Astrocyte (in vitro differentiated cells and primary cell): ENCODE data around the gene TRPV2. TPM values are rescaled to one million over a fixed set of nuclear protein-coding genes. Genes with fewer than 3 reads are reported as not detected.

Experiments
- DNase-seq: peaks from one replicate; pipeline ENCODE4 v3.0.0-alpha.2; 2010; ENCODE audit warnings: low read depth
- FAIRE-seq: peaks from 2 replicates; lab custom pipeline; 2011; peaks lifted over from hg19 to GRCh38; lab: Jason Lieb, UNC
- H2AFZ ChIP-seq: 2 replicates; pipeline ENCODE4 v1.6.0; 2012; ENCODE audit warnings: low read depth, low read length, inconsistent platforms
- H3K27ac ChIP-seq: 2 replicates; pipeline ENCODE4 v1.5.1; 2011; ENCODE audit warnings: low read depth, low read length, inconsistent platforms
- H3K27me3 ChIP-seq: 2 replicates; pipeline ENCODE4 v1.6.0; 2011; ENCODE audit warnings: low read length, inconsistent platforms; ENCODE audit not compliant: insufficient read depth
- H3K36me3 ChIP-seq: 2 replicates; pipeline ENCODE4 v1.5.1; 2011; ENCODE audit warnings: low read length, inconsistent platforms; ENCODE audit not compliant: insufficient read depth
- H3K4me1 ChIP-seq: 2 replicates; pipeline ENCODE4 v1.5.1; 2011; ENCODE audit warnings: low read length, inconsistent platforms; ENCODE audit not compliant: insufficient read depth
- H3K4me2 ChIP-seq: 2 replicates; pipeline ENCODE4 v1.6.0; 2012; ENCODE audit warnings: low read length, inconsistent platforms
- H3K4me3 ChIP-seq: 2 replicates; pipeline ENCODE4 v1.5.1; 2011; ENCODE audit warnings: low read depth, mild to moderate bottlenecking, low read length, inconsistent platforms; ENCODE audit not compliant: insufficient read depth
- H3K79me2 ChIP-seq: 2 replicates; pipeline ENCODE4 v1.6.0; 2012; ENCODE audit warnings: mild to moderate bottlenecking, low read length, inconsistent platforms; ENCODE audit not compliant: insufficient read depth
- H3K9ac ChIP-seq: 2 replicates; pipeline ENCODE4 v1.6.0; 2012; ENCODE audit warnings: mild to moderate bottlenecking, low read length, inconsistent platforms
- H3K9me3 ChIP-seq: 2 replicates; pipeline ENCODE4 v1.5.1; 2012; ENCODE audit warnings: low read depth, mild to moderate bottlenecking, low read length, inconsistent platforms; ENCODE audit not compliant: insufficient read depth
- H4K20me1 ChIP-seq: 2 replicates; pipeline ENCODE4 v1.6.0; 2012; ENCODE audit warnings: low read length, inconsistent platforms; ENCODE audit not compliant: insufficient read depth
- H3K27ac Mint-ChIP-seq: one replicate; pipeline ENCODE4 v1.8.0; 2021; ENCODE audit warnings: mild to moderate bottlenecking, mixed read lengths; ENCODE audit not compliant: unreplicated experiment
- H3K27me3 Mint-ChIP-seq: one replicate; pipeline ENCODE4 v1.8.0; 2021; ENCODE audit warnings: low read depth, mixed read lengths; ENCODE audit not compliant: unreplicated experiment
- H3K36me3 Mint-ChIP-seq: one replicate; pipeline ENCODE4 v1.8.0; 2021; ENCODE audit warnings: low read depth, mixed read lengths; ENCODE audit not compliant: unreplicated experiment
- H3K4me1 Mint-ChIP-seq: one replicate; pipeline ENCODE4 v1.8.0; 2021; ENCODE audit warnings: low read depth, mixed read lengths; ENCODE audit not compliant: unreplicated experiment
- H3K4me3 Mint-ChIP-seq: one replicate; pipeline ENCODE4 v1.8.0; 2021; ENCODE audit warnings: mild to moderate bottlenecking, moderate library complexity, mixed read lengths; ENCODE audit not compliant: unreplicated experiment
- H3K9me3 Mint-ChIP-seq: one replicate; pipeline ENCODE4 v1.8.0; 2021; ENCODE audit warnings: mild to moderate bottlenecking, mixed read lengths; ENCODE audit not compliant: unreplicated experiment
- CTCF ChIP-seq: IDR thresholded peaks from 2 replicates; pipeline ENCODE4 v1.5.1; 2011; ENCODE audit warnings: low read depth, mild to moderate bottlenecking, inconsistent platforms, low read length, moderate library complexity; ENCODE audit not compliant: insufficient read depth
- EZH2 ChIP-seq: IDR thresholded peaks from 2 replicates; pipeline ENCODE4 v1.6.1; 2012; ENCODE audit warnings: mild to moderate bottlenecking, low read length, inconsistent platforms; ENCODE audit not compliant: insufficient read depth
- total RNA-seq: library from RNA; stranded (reverse); gene quantifications from 2 replicates; pipeline ENCODE4 v1.2.1, GENCODE V29; 2021

The TRPV2 gene
- total RNA-seq, 1 donor from 2014 or later = 0.86 TPM

- H3K4me1 ChIP-seq = peaks cover 7% of the 10 kb centered on the region
- Mint-ChIP-seq H3K27ac (no peak overlapping the region), H3K36me3 (no peaks in the 10 kb centered on the region), H3K9me3 (no peaks in the 10 kb centered on the region), H3K4me1 (peaks cover 11% of the 10 kb centered on the region), H3K27me3 (peaks cover 37% of the 10 kb centered on the region), H3K4me3 (no peak overlapping the region)
- no peak overlapping the region for H3K9ac ChIP-seq
- no peak overlapping the region for H3K4me3 ChIP-seq
- H3K36me3 ChIP-seq = no peaks in the 10 kb centered on the region
- H3K9me3 ChIP-seq = no peaks in the 10 kb centered on the region
- no peaks in the 10 kb centered on the region for H3K79me2 ChIP-seq
- no peak for DNase-seq
- H2AFZ ChIP-seq = no peak overlapping the region
- peaks cover 2% of the 10 kb centered on the region for H3K27me3 ChIP-seq
- no peak for FAIRE-seq
- H4K20me1 ChIP-seq = no peaks in the 10 kb centered on the region
- H3K4me2 ChIP-seq = no peak overlapping the region
- TF ChIP-seq CTCF = no peak
- no peak for TF ChIP-seq EZH2
- no peak overlapping the region for H3K27ac ChIP-seq
These were observed 57.2 kb downstream of the TRPV2 start for GRCh38 chr17:16472539-16472938.

GRCh38 chr17:16473044-16474011, 58.0 kb downstream of the TRPV2 start:
- Histone ChIP-seq H4K20me1 (no peaks in the 10 kb centered on the region), H3K4me2 (no peak overlapping the region), H2AFZ (no peak overlapping the region), H3K4me1 (peaks cover 8% of the 10 kb centered on the region), H3K9ac (no peak overlapping the region), H3K27me3 (peaks cover 2% of the 10 kb centered on the region), H3K9me3 (no peaks in the 10 kb centered on the region), H3K27ac (no peak overlapping the region), H3K79me2 (no peaks in the 10 kb centered on the region), H3K36me3 (no peaks in the 10 kb centered on the region), H3K4me3 (no peak overlapping the region)
- DNase-seq (no peak), FAIRE-seq (no peak)
- Mint-ChIP-seq H3K9me3 (no peaks in the 10 kb centered on the region), H3K27ac (no peak overlapping the region), H3K4me1 (peaks cover 13% of the 10 kb centered on the region), H3K4me3 (no peak overlapping the region), H3K36me3 (no peaks in the 10 kb centered on the region), H3K27me3 (peaks cover 30% of the 10 kb centered on the region)
- TF ChIP-seq EZH2 (no peak), CTCF (no peak)
